ENCODE results near the gene DLK1. TPM values are rescaled to one million over a fixed set of nuclear protein-coding genes. Genes with fewer than 3 reads are reported as not detected.

The DLK1 gene
- total and polyA plus RNA-seq, 2 of the 13 experiments (the other 11 are each of a cell fraction or from before 2014, with no cell fraction given), result 95.5 to 312 TPM

- Histone ChIP-seq H4K20me1 (ENCODE audit: insufficient read depth, low read length) (no peaks in the 10 kb centered on the region), H3K27ac (ENCODE audit: extremely low read length, insufficient read depth, low read length) (no peak overlapping the region), H3K9me3 (ENCODE audit: low read length) (no peaks in the 10 kb centered on the region), H3K4me1 (ENCODE audit: insufficient read depth, low read length) (peaks cover 29% of the 10 kb centered on the region), H3K9ac (ENCODE audit: insufficient read depth, low read depth, low read length) (no peak overlapping the region), H3K4me2 (ENCODE audit: low read depth, low read length) (no peak overlapping the region), H3K4me3 (replicated peaks in 1 of 3; ENCODE audit: insufficient read depth in 1 of 3, low read depth in 2 of 3, low read length in 3 of 3) (no peak overlapping the region), H3K79me2 (ENCODE audit: insufficient read depth, low read length) (peaks cover 21% of the 10 kb centered on the region), H3K36me3 (replicated peaks in 1 of 2; ENCODE audit: control insufficient read depth in 1 of 2, insufficient read depth in 2 of 2, low read length in 2 of 2) (peaks cover 3 to 39% of the 10 kb centered on the region in 2 experiments), H2AFZ (ENCODE audit: low read length) (no peak overlapping the region), H3K27me3 (ENCODE audit: control insufficient read depth in 1 of 2, insufficient read depth in 2 of 2, low read length in 2 of 2) (no peaks in the 10 kb centered on the region; a peak in 1 of 5 replicates)
- WGBS (ENCODE audit: low lambda C conversion rate), result 88% methylated on average over 7 of the region's 7 CpGs
- TF ChIP-seq POLR2G (IDR thresholded peaks at IDR 0.05; ENCODE audit: low read depth, low read length) (0 out of 2 replicates have a peak, but pooled peaks have one; percentile 11), SRSF9 (IDR thresholded peaks at IDR 0.05; ENCODE audit: borderline replicate concordance, insufficient read depth, low read depth, low read length, poor library complexity, severe bottlenecking) (no peak)
- DNase-seq (ENCODE audit: low spot score) (no peak), ATAC-seq (no peak), FAIRE-seq (no peak)
- CTCF ChIA-PET (ENCODE audit: low intra/inter-chr PET ratio, low total read pairs), result no interaction called here
- intact Hi-C loops (cut with micrococcal nuclease; ENCODE audit: unreplicated experiment) (no loop called here), in situ Hi-C loops (cut with HindIII; ENCODE audit: extremely low pct_ligation_motif_present, low pct_unique_long_range_greater_than_20kb) (no loop called here)
- POLR2A ChIA-PET, result interaction anchor here (1.6 kb wide), 1 partner anchor 40 kb away, joined by 3 read pairs; no protein-coding TSS in a partner anchor
- no TSS peak for BruUV-seq (replicated peaks)
These were observed 4.4 kb downstream of the DLK1 start for GRCh38 chr14:100731011-100731670.

DNA sequence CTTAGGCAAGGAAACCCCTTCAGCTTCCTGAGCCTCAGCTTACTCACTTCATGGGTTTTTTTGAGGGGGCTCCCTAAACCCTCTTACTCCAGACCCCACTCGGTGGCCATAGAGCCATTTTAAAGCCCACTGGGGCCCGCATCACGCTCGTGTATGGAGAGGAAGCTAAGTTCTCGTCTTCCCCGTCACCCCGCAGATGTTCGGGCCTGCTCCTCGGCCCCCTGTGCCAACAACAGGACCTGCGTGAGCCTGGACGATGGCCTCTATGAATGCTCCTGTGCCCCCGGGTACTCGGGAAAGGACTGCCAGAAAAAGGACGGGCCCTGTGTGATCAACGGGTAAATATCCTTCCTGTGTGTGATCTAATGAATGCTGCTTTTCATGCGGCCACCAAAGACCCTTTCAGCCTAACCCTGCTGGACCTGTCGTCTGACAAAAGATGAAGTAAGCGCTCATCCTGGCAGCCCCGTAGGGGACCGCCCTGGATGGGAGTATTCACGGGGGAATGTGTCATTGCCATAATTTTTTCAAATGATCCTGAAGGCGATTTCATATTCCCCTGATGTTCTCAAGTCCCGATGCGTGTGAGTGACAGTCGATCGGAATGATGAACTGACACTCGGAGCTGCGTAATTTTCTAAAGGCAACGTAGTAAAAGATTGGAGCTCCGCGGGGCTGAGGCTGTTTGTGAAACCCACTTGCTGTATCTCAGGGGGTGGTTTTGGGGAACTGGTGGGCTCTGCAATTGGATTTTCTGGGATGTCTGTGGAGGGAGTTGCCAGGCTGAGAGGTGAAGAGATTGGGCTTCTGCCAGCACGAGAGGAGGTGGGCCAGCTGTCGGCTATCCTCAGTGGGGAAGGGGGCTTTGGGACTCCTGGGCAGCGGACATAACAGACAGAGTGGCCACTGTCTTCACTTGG lies 5.4 kb downstream of the DLK1 start:
- CTCF ChIA-PET (ENCODE audit: low intra/inter-chr PET ratio, low total read pairs), result no interaction called here
- Histone ChIP-seq H3K9me3 (ENCODE audit: low read length) (no peaks in the 10 kb centered on the region), H3K4me3 (replicated peaks in 1 of 3; ENCODE audit: insufficient read depth in 1 of 3, low read depth in 2 of 3, low read length in 3 of 3) (no peak overlapping the region), H3K27me3 (ENCODE audit: control insufficient read depth in 1 of 2, insufficient read depth in 2 of 2, low read length in 2 of 2) (no peaks in the 10 kb centered on the region; a peak in 1 of 5 replicates), H3K79me2 (ENCODE audit: insufficient read depth, low read length) (peaks cover 15% of the 10 kb centered on the region), H4K20me1 (ENCODE audit: insufficient read depth, low read length) (no peaks in the 10 kb centered on the region), H2AFZ (ENCODE audit: low read length) (no peak overlapping the region), H3K4me1 (ENCODE audit: insufficient read depth, low read length) (peaks cover 25% of the 10 kb centered on the region), H3K9ac (ENCODE audit: insufficient read depth, low read depth, low read length) (no peak overlapping the region), H3K4me2 (ENCODE audit: low read depth, low read length) (no peak overlapping the region), H3K36me3 (replicated peaks in 1 of 2; ENCODE audit: control insufficient read depth in 1 of 2, insufficient read depth in 2 of 2, low read length in 2 of 2) (peaks cover 3 to 39% of the 10 kb centered on the region in 2 experiments), H3K27ac (ENCODE audit: extremely low read length, insufficient read depth, low read length) (no peak overlapping the region)
- TF ChIP-seq AGO2 (optimal IDR thresholded peaks at IDR 0.05; ENCODE audit: low read depth, low read length), result peak; percentile 55
- no peak for TF ChIP-seq PAF1 (CRISPR knock-in tag; IDR thresholded peaks at IDR 0.05)
- no peak for TF ChIP-seq ARID5B (CRISPR knock-in tag; IDR thresholded peaks at IDR 0.05)
- TF ChIP-seq ZMAT3 (CRISPR knock-in tag; conservative IDR thresholded peaks at IDR 0.05), result no peak
- no peak for TF ChIP-seq NR2F1 (CRISPR knock-in tag; IDR thresholded peaks at IDR 0.05)
- TF ChIP-seq RBFOX2 (IDR thresholded peaks at IDR 0.05; ENCODE audit: low read depth, low read length), result no peak; the same call in 1 of the 2 replicates
- no TSS peak for BruUV-seq (replicated peaks)
- WGBS (ENCODE audit: low lambda C conversion rate), result 95% methylated on average over 34 of the region's 34 CpGs
- FAIRE-seq (no peak), DNase-seq (ENCODE audit: low spot score) (no peak), ATAC-seq (no peak)
- POLR2A ChIA-PET, result interaction anchor here (1.6 kb wide), 1 partner anchor 39 kb away, joined by 3 read pairs; no protein-coding TSS in a partner anchor
- in situ Hi-C loops (cut with HindIII; ENCODE audit: extremely low pct_ligation_motif_present, low pct_unique_long_range_greater_than_20kb), result no loop called here
- intact Hi-C loops (cut with micrococcal nuclease; ENCODE audit: unreplicated experiment), result no loop called here
